OCI-LY7 (cell line): ENCODE results near the gene CCDC93. TPM values are rescaled to one million over a fixed set of nuclear protein-coding genes. Genes with fewer than 3 reads are reported as not detected.

ENCODE experiments used
- BruUV-seq: library from RNA; stranded (reverse); fragments of 400-500 nt; replicated peaks from 2 replicates; lab custom pipeline; 2021; lab: Mats Ljungman, UMichigan
- CTCF ChIA-PET: fragments of 300-600 bp; sonication (Branson Sonifier 250); formaldehyde crosslinking; loops from one replicate; lab custom pipeline; 2022; ENCODE audit warnings: antibody characterized with exemption; ENCODE audit not compliant: unreplicated experiment; lab: Charles Lee
- POLR2A ChIA-PET: fragments of 300-600 bp; sonication (Branson Sonifier 250); formaldehyde crosslinking; loops from one replicate; lab custom pipeline; 2022; ENCODE audit warnings: antibody characterized with exemption; lab: Charles Lee
- DNase-seq: peaks from one replicate; pipeline ENCODE4 v3.0.0-alpha.2; 2015; ENCODE audit warnings: low spot score
- H2AFZ ChIP-seq: fragments of 200-600 bp; sonication (generic), shearing (Covaris generic); 2 replicates; pipeline ENCODE4 v1.6.1; 2014; ENCODE audit warnings: mild to moderate bottlenecking, antibody characterized with exemption, low read length, moderate library complexity
- H3K27ac ChIP-seq: fragments of 200-600 bp; sonication (generic); 2 replicates; pipeline ENCODE4 v1.5.1; 2014; ENCODE audit warnings: mixed run types, low read depth, mild to moderate bottlenecking, moderate library complexity, low read length, inconsistent platforms; ENCODE audit not compliant: poor library complexity, severe bottlenecking
- H3K36me3 ChIP-seq: fragments of 200-600 bp; sonication (generic); 2 replicates; pipeline ENCODE4 v1.6.1; 2014; ENCODE audit warnings: mild to moderate bottlenecking, antibody characterized with exemption, low read length, moderate library complexity, mixed read lengths; ENCODE audit not compliant: insufficient read depth
- H3K4me1 ChIP-seq: fragments of 200-600 bp; sonication (generic); 2 replicates; pipeline ENCODE4 v1.5.1; 2014; ENCODE audit warnings: mild to moderate bottlenecking, low read length; ENCODE audit not compliant: insufficient read depth, poor library complexity, severe bottlenecking
- H3K4me2 ChIP-seq: fragments of 200-600 bp; sonication (generic); 2 replicates; pipeline ENCODE4 v1.6.1; 2014; ENCODE audit warnings: mild to moderate bottlenecking, low read length
- H3K4me3 ChIP-seq: fragments of 200-600 bp; sonication (generic); 2 replicates; pipeline ENCODE4 v1.5.1; 2014; ENCODE audit warnings: mild to moderate bottlenecking, low read depth, low read length; ENCODE audit not compliant: poor library complexity, severe bottlenecking
- H3K79me2 ChIP-seq: fragments of 200-600 bp; sonication (generic); 2 replicates; pipeline ENCODE4 v1.6.1; 2016; ENCODE audit warnings: low read depth, mild to moderate bottlenecking, low read length, moderate library complexity, mixed read lengths; ENCODE audit not compliant: insufficient read depth
- H3K9me2 ChIP-seq: fragments of 200-600 bp; sonication (generic); 2 replicates; pipeline ENCODE4 v1.6.1; 2016; ENCODE audit warnings: mild to moderate bottlenecking, low read length, mixed read lengths; ENCODE audit not compliant: insufficient read depth
- H3K9me3 ChIP-seq: fragments of 200-600 bp; sonication (generic); 2 replicates; pipeline ENCODE4 v1.6.1; 2014; ENCODE audit warnings: mild to moderate bottlenecking, mixed run types, low read length, mixed read lengths
- H4K20me1 ChIP-seq: fragments of 200-600 bp; sonication (generic); 2 replicates; pipeline ENCODE4 v1.6.1; 2014; ENCODE audit warnings: mild to moderate bottlenecking, antibody characterized with exemption, low read length, moderate library complexity, mixed read lengths; ENCODE audit not compliant: insufficient read depth
- CTCF ChIP-seq: fragments of 200-600 bp; sonication (generic); conservative IDR thresholded peaks from 2 replicates; pipeline ENCODE4 v1.5.1; 2014; ENCODE audit warnings: mild to moderate bottlenecking, antibody characterized with exemption, low read length, moderate library complexity, mixed read lengths
- EZH2phosphoT487 ChIP-seq: fragments of 200-600 bp; sonication (generic); IDR thresholded peaks from 2 replicates; pipeline ENCODE4 v1.6.1; 2018; ENCODE audit warnings: low read depth, borderline replicate concordance, mild to moderate bottlenecking, mixed run types, antibody characterized with exemption, low read length, moderate library complexity, mixed read lengths
- intact Hi-C: fragments of 100-400 bp; cut with micrococcal nuclease; formaldehyde crosslinking; loops from one replicate; pipeline ENCODE4 v1.10.0; 2022; ENCODE audit not compliant: unreplicated experiment
- total RNA-seq, 2 experiments: library from RNA; depleted of rRNA in 1 of 2; stranded (reverse); fragments of >200 nt in 1 of 2; shearing (Covaris generic) in 1 of 2; gene quantifications; 2 replicates each; pipeline ENCODE4 v1.2.3, GENCODE V29; 2014 to 2022

The CCDC93 gene
- total RNA-seq, 2 experiments from 2014 or later = 25.6 to 53.8 TPM

GRCh38 chr2:117921520-117921919, 92.3 kb downstream of the CCDC93 start:
- Histone ChIP-seq H3K79me2 (no peaks in the 10 kb centered on the region), H3K4me2 (no peak overlapping the region), H3K36me3 (peaks cover 71% of the 10 kb centered on the region), H3K4me3 (no peak overlapping the region), H3K9me2 (no peaks in the 10 kb centered on the region), H3K9me3 (peaks cover 35% of the 10 kb centered on the region), H3K27ac (peak overlapping the region; percentile 14), H4K20me1 (no peaks in the 10 kb centered on the region), H2AFZ (no peak overlapping the region), H3K4me1 (peaks cover 53% of the 10 kb centered on the region)
- intact Hi-C loops = no loop called here
- ChIA-PET CTCF (no interaction called here), POLR2A (interaction anchor here (0.7 to 2.1 kb wide), 4 partner anchors 9 to 82 kb away, joined by 3 to 7 read pairs (median 5); no protein-coding TSS in a partner anchor)
- TF ChIP-seq CTCF (no peak), EZH2phosphoT487 (no peak)
- no TSS peak for BruUV-seq
- DNase-seq = no peak

GRCh38 chr2:117918608-117919007, 95.3 kb downstream of the CCDC93 start:
- H3K4me2 ChIP-seq = peak overlapping the region; percentile 64
- peak overlapping the region; percentile 100 for H3K27ac ChIP-seq
- POLR2A ChIA-PET = interaction anchor here (0.5 to 1.6 kb wide), 8 partner anchors 12 to 870 kb away, joined by 3 to 8 read pairs (median 3); no protein-coding TSS in a partner anchor
- DNase-seq = peak; percentile 97
- no TSS peak for BruUV-seq
- CTCF ChIA-PET = interaction anchor here (0.6 to 1.5 kb wide), 4 partner anchors 15 to 84 kb away, joined by 3 to 4 read pairs (median 3); no protein-coding TSS in a partner anchor
- no peak for TF ChIP-seq EZH2phosphoT487
- no peak for TF ChIP-seq CTCF
- intact Hi-C loops = loop anchor here (1.0 to 5.0 kb wide), 3 partner anchors 81 to 104 kb away; partner anchors contain the start of gene DDX18
- peaks cover 92% of the 10 kb centered on the region for H3K36me3 ChIP-seq
- H4K20me1 ChIP-seq = no peaks in the 10 kb centered on the region
- H2AFZ ChIP-seq = no peak overlapping the region
- H3K4me3 ChIP-seq = no peak overlapping the region
- H3K79me2 ChIP-seq = no peaks in the 10 kb centered on the region
- H3K9me2 ChIP-seq = no peaks in the 10 kb centered on the region
- H3K9me3 ChIP-seq = peaks cover 46% of the 10 kb centered on the region
- H3K4me1 ChIP-seq = peaks cover 56% of the 10 kb centered on the region
